Esophagus (tissue), 2 donors: ENCODE results near the gene EVC2. TPM values are rescaled to one million over a fixed set of nuclear protein-coding genes. Genes with fewer than 3 reads are reported as not detected.

Experiments used
- H3K27ac ChIP-seq, 2 donors: one replicate each; pipeline ENCODE4 v1.5.1; 2013; ENCODE audit warnings: low read depth in 2 of 2, mild to moderate bottlenecking in 2 of 2, inconsistent platforms in 1 of 2, low read length in 1 of 2, moderate library complexity in 1 of 2
- H3K27me3 ChIP-seq, 2 donors: one replicate each; pipeline ENCODE4 v1.6.1; 2013; ENCODE audit warnings: low read length in 2 of 2, control low read depth in 1 of 2, mild to moderate bottlenecking in 1 of 2; ENCODE audit not compliant: insufficient read depth in 2 of 2, control insufficient read depth in 1 of 2
- H3K36me3 ChIP-seq, 2 donors: one replicate each; pipeline ENCODE4 v1.6.1; 2013; ENCODE audit warnings: low read length in 1 of 2; ENCODE audit not compliant: control insufficient read depth in 2 of 2, insufficient read depth in 2 of 2
- H3K4me1 ChIP-seq, 2 donors: one replicate each; pipeline ENCODE4 v1.6.1; 2013; ENCODE audit warnings: low read length in 1 of 2; ENCODE audit not compliant: control insufficient read depth in 2 of 2, insufficient read depth in 2 of 2
- H3K4me3 ChIP-seq, 2 donors: one replicate each; pipeline ENCODE4 v1.5.1; 2013; ENCODE audit warnings: low read length in 2 of 2, mild to moderate bottlenecking in 2 of 2, low read depth in 1 of 2, moderate library complexity in 1 of 2
- H3K9me3 ChIP-seq, 2 donors: one replicate each; pipeline ENCODE4 v1.6.1; 2013; ENCODE audit warnings: mild to moderate bottlenecking in 2 of 2, low read depth in 1 of 2, low read length in 1 of 2, moderate library complexity in 1 of 2; ENCODE audit not compliant: control insufficient read depth in 2 of 2, insufficient read depth in 1 of 2
- WGBS, 2 donors: extraction: QIAGEN DNeasy Blood & Tissue Kit; methylation state at CpG; one replicate each; pipeline ENCODE4 v1.1.7; 2013; 5-methylcytosine and 5-hydroxymethylcytosine counted together
- polyA plus RNA-seq, 2 donors: library from polyadenylated mRNA; stranded (reverse); fragments of 200-250 nt; gene quantifications; one replicate each; pipeline ENCODE4 v1.2.3, GENCODE V29; 2013
- donor health status: healthy with polysubstance abuse.
- donor health status: Bipolar disorder and iron deficiency.

The EVC2 gene
- polyA plus RNA-seq, 2 donors: 1.6 to 2.0 TPM

- H3K27me3 ChIP-seq: no peaks in the 10 kb centered on the region
- H3K9me3 ChIP-seq: peaks cover 0 to 4% of the 10 kb centered on the region in 2 donors
- peaks cover 0 to 2% of the 10 kb centered on the region in 2 donors for H3K36me3 ChIP-seq
- WGBS, 2 donors: 58 to 63% methylated on average over 3 of the region's 3 CpGs
- no peak overlapping the region for H3K27ac ChIP-seq
- H3K4me1 ChIP-seq: no peaks in the 10 kb centered on the region
- H3K4me3 ChIP-seq: no peak overlapping the region
These were observed 155.9 kb downstream of the EVC2 start for GRCh38 chr4:5552451-5552850.

GRCh38 chr4:5547651-5548249 is 160.6 kb downstream of the EVC2 start:
- H3K36me3 ChIP-seq: no peaks in the 10 kb centered on the region
- peaks cover 0 to 3% of the 10 kb centered on the region in 2 donors for H3K4me1 ChIP-seq
- WGBS, 2 donors: 97% methylated on average over 12 of the region's 12 CpGs
- peaks cover 0 to 7% of the 10 kb centered on the region in 2 donors for H3K9me3 ChIP-seq
- H3K27ac ChIP-seq: no peak overlapping the region
- H3K4me3 ChIP-seq: no peak overlapping the region
- no peaks in the 10 kb centered on the region for H3K27me3 ChIP-seq

GRCh38 chr4:5545271-5545670 is 163.1 kb downstream of the EVC2 start:
- Histone ChIP-seq H3K27ac (no peak overlapping the region), H3K4me1 (peaks cover 0 to 3% of the 10 kb centered on the region in 2 donors), H3K27me3 (no peaks in the 10 kb centered on the region), H3K9me3 (peaks cover 0 to 7% of the 10 kb centered on the region in 2 donors), H3K36me3 (no peaks in the 10 kb centered on the region), H3K4me3 (no peak overlapping the region)
- 57 to 65% methylated on average over 2 of the region's 2 CpGs for WGBS, 2 donors

- Histone ChIP-seq H3K36me3 (no peaks in the 10 kb centered on the region), H3K27me3 (no peaks in the 10 kb centered on the region), H3K4me3 (no peak overlapping the region), H3K9me3 (peaks cover 0 to 7% of the 10 kb centered on the region in 2 donors), H3K27ac (no peak overlapping the region), H3K4me1 (peaks cover 0 to 3% of the 10 kb centered on the region in 2 donors)
- 64 to 77% methylated on average over 5 of the region's 5 CpGs for WGBS, 2 donors
These were observed 163.6 kb downstream of the EVC2 start for GRCh38 chr4:5544762-5545161.

GRCh38 chr4:5543681-5544080 is 164.7 kb downstream of the EVC2 start:
- Histone ChIP-seq H3K27ac (no peak overlapping the region), H3K4me3 (no peak overlapping the region), H3K4me1 (peaks cover 0 to 3% of the 10 kb centered on the region in 2 donors), H3K9me3 (peaks cover 0 to 7% of the 10 kb centered on the region in 2 donors), H3K36me3 (no peaks in the 10 kb centered on the region), H3K27me3 (no peaks in the 10 kb centered on the region)
- WGBS, 2 donors: 93% methylated on average over 8 of the region's 8 CpGs

- H3K9me3 ChIP-seq: no peaks in the 10 kb centered on the region
- H3K27me3 ChIP-seq: no peaks in the 10 kb centered on the region
- no peak overlapping the region for H3K4me3 ChIP-seq
- WGBS, 2 donors: 85 to 89% methylated on average over 10 of the region's 10 CpGs
- no peak overlapping the region for H3K27ac ChIP-seq
- no peaks in the 10 kb centered on the region for H3K4me1 ChIP-seq
- H3K36me3 ChIP-seq: no peaks in the 10 kb centered on the region
These were observed 167.2 kb downstream of the EVC2 start for GRCh38 chr4:5541169-5541568.

- no peaks in the 10 kb centered on the region for H3K27me3 ChIP-seq
- no peaks in the 10 kb centered on the region for H3K9me3 ChIP-seq
- no peak overlapping the region for H3K27ac ChIP-seq
- WGBS, 2 donors: 71 to 79% methylated on average over 2 of the region's 2 CpGs
- H3K4me1 ChIP-seq: no peaks in the 10 kb centered on the region
- no peaks in the 10 kb centered on the region for H3K36me3 ChIP-seq
- no peak overlapping the region for H3K4me3 ChIP-seq
These were observed 168.8 kb downstream of the EVC2 start for GRCh38 chr4:5539584-5539983.

- no peaks in the 10 kb centered on the region for H3K36me3 ChIP-seq
- no peak overlapping the region for H3K27ac ChIP-seq
- WGBS, 2 donors: 95 to 96% methylated on average over 2 of the region's 2 CpGs
- H3K4me1 ChIP-seq: no peaks in the 10 kb centered on the region
- H3K27me3 ChIP-seq: no peaks in the 10 kb centered on the region
- H3K9me3 ChIP-seq: no peaks in the 10 kb centered on the region
- no peak overlapping the region for H3K4me3 ChIP-seq
These were observed 176.3 kb downstream of the EVC2 start for GRCh38 chr4:5532100-5532499.

GRCh38 chr4:5528031-5528436 is 180.3 kb downstream of the EVC2 start:
- H3K4me1 ChIP-seq: no peaks in the 10 kb centered on the region
- 96% methylated on average over 4 of the region's 4 CpGs for WGBS, 2 donors
- H3K27ac ChIP-seq: no peak overlapping the region
- no peaks in the 10 kb centered on the region for H3K36me3 ChIP-seq
- H3K9me3 ChIP-seq: no peaks in the 10 kb centered on the region
- H3K27me3 ChIP-seq: no peaks in the 10 kb centered on the region
- H3K4me3 ChIP-seq: no peak overlapping the region

GRCh38 chr4:5527211-5527610 is 181.1 kb downstream of the EVC2 start:
- H3K36me3 ChIP-seq: no peaks in the 10 kb centered on the region
- H3K4me3 ChIP-seq: no peak overlapping the region
- no peak overlapping the region for H3K27ac ChIP-seq
- no peaks in the 10 kb centered on the region for H3K27me3 ChIP-seq
- WGBS, 2 donors: 42 to 44% methylated on average over 3 of the region's 3 CpGs
- no peaks in the 10 kb centered on the region for H3K4me1 ChIP-seq
- no peaks in the 10 kb centered on the region for H3K9me3 ChIP-seq
